HG02981 (cell line): ENCODE data around the gene ZNF23.
"Not testable (repeated sequence)": the region's sequence is repeated elsewhere in the genome, so short reads cannot be mapped to it uniquely, and the experiment has no call there.

ENCODE experiments used
- ATAC-seq: cut with Tn5 transposase; IDR thresholded peaks from one replicate; pipeline ENCODE4 v1.9.1; 2021; ENCODE audit warnings: mild to moderate bottlenecking, moderate library complexity; ENCODE audit not compliant: unreplicated experiment

The ZNF23 gene

DNA sequence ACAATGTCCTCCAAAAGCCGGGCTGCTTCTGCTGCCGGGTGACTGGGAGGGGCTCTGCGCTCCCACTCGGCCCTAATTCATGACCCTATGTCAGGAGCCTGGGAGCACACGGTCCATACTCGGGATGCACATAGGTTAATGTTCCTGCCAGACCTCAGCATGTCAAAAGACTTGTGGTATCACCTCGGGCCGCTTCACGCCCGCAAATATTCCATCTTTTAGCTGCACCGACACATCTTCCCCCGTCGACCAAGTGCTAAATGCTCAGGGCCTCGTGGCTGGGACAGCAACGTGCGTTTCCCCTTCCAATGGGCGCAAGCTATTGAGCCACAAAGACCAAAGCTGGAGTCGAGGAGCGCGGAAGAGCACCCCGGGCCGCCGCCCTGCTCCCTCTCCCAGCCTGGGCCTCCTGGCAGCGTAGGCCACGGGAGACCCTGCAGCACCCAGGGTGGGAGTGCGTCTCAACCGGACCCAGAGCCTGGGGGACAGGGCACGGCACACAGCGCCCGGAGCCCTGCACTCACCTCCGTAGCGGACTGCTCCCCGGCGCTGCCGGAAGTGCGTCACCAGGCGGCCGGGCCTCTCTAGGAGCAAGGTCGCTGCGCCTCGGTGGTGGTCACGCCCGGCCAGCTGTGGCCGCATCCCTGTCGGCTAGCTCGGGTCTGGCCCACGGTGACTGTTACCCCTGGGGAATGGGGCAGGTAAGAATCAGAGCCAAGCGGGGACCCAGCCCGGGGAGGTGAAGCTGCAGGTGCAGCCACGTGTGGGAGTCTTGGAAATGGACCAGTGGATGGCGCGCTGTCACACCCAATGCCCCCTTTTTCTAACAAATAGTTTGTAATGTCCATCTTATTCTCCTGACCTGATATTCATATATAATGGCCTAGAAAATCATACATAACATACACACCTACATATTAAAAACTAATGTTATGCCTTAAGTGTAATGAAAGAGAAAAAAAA, at the start of gene ZNF23:
TSS of gene ZNF23 (minus strand) at position 562 of the 963 bp plus-strand sequence. CDS start 5,451 bp downstream, outside the sequence.
- ATAC-seq, result peak; percentile 93

DNA sequence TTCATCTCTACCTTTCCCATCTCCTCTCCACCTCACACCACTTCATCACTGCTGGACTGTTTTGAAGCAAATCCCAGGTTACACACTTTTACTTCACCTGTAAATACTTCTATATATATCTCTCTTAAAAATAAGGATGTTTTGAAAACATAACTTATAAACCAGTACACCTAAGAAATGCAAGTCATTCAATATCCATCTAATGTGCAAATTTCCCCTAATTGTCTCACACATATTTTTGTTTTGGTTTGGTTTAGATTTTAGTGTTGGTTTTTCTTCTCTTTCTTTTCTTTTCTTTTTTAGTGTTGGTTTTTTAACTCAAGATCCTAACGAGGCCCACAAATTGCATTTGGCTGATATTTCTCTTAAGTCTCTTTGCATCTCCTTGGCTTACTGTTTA, 45.0 kb upstream of the ZNF23 start:
- ATAC-seq, result no peak

DNA sequence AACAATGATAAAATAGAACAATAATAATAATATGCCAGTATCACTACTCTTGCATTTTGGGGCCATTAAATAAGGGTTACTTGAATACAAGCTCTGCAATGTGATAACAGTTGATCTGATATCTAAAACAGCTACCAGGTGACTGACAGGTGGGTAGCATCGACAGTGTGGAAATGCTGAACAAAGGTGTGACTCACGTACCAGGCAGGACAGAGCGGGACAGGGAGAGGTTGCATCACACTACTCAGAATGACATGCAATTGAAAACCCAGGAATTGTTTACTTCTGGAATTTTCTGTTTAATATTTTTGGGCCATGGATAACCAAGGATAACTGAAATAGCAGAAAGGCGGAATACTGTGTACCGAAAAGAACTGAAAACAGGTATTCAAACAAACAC, 42.9 kb upstream of the ZNF23 start:
- no peak for ATAC-seq

DNA sequence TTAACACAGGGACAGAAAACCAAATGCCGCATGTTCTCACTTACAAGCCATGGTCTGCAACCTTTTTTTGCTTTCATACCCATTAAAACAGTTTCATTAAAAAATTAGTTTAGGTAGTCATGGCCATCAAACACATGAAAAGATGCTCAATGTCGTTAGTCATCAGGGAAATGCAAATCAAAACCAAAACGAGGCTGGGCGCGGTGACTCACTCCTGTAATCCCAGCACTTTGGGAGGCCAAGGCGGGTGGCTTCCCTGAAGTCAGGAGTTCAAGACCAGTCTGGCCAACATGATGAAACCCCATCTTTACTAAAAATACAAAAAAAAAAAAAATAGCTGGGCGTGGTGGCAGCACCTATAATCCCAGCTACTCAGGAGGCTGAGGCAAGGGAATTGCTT, 42.0 kb upstream of the ZNF23 start:
- not testable (repeated sequence) for ATAC-seq

DNA sequence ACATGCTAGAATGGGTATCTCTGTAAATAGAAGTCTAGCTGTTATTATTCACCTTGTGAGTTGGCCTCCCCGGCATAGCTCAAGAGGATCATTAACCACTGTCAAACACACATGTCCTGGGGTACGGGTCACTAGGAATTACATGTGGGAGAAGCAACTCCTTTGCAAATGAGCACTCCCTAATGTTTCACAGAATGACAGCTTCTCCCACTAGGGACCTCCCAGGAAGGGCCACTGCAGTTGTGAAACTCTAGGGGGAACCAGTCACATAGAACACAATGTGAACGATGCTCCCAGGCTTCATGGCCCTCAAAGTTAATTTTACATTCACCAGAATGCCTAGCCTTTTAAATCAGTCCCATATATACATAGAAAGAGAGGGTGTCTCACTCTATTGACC, 39.5 kb upstream of the ZNF23 start:
- ATAC-seq, result no peak

DNA sequence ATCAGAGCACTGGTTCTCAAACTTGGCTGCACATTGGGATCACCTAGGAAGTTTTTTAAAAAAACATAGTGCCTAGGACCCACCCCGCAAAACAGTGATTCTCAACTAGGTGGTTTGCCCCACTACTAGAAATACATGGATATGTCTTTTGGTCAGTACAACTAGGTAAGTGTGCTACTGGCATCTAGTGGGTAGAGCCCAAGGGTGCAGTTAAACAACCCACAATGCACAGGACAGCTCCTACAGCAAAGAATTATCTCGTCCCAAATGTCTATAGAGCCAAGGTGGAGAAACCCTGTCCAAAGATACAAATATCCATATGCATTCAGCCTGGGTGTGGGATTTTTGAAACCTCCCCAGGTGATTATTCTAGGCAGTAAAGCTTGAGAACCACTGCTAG, 38.9 kb upstream of the ZNF23 start:
- no peak for ATAC-seq

DNA sequence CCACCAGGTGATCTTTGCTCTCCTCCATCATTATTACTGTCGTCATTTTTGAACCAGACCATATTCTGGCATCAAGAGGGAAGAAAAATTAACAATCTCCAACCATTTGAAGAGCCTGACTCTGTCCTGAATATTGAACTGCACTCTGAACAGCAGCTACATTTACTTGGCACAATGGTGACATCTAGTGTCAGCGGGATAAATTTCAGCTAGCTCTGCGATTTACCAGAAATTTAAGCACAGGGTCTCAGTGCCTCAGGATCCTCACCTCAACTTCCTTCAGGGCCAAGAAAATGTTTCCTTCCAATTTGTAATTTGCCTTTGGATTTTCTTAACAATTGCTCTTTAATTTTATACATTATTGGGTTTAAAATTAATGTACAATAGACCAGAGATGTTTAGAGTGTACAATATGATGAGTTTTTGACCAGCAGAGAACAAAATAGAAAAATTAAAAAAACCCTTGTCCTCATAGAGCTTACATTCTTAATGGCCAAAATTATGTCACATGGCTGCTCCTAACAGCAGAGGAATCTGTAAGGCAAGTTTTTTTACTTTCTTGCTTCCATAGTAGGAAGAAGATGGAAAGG, 37.8 kb upstream of the ZNF23 start:
- peak; percentile 68 for ATAC-seq

DNA sequence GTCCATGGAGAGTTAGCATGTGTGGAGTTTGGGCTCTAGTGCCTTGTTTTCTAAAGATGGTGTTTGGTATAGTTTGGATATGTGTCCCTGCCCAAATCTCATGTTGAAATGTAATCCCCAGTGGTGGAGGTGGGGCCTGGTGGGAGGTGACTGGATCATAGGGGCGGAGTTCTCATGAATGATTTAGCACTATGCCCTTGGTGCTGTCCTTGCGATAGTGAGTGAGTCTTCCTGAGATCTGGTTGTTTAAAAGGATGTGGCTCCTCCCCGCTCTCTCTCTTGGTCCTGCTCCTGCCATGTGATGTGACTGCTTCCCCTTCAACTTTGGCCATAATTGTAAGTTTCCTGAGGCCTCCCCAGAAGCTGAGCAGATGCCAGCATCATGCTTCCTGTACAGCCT, 36.0 kb upstream of the ZNF23 start:
- no peak for ATAC-seq

DNA sequence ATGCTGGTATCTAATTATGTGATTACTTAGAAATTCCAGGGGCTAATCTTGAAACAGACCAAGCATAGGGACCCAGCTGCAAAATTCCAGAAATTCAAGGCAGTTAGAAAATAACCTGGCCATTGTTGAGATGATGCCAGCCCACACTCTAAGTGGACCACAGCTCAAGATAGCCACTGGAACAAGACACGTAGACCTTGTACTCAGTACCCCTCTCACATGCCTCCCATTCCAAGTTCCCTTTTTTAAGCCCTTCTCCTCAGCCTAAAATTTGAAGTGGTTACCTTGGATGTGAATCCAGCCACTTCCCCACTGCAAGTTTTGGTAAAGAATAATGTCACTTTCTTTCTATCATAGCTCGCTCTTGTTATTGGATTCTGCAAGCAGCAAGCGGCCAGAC, 31.2 kb upstream of the ZNF23 start:
- ATAC-seq, result no peak

DNA sequence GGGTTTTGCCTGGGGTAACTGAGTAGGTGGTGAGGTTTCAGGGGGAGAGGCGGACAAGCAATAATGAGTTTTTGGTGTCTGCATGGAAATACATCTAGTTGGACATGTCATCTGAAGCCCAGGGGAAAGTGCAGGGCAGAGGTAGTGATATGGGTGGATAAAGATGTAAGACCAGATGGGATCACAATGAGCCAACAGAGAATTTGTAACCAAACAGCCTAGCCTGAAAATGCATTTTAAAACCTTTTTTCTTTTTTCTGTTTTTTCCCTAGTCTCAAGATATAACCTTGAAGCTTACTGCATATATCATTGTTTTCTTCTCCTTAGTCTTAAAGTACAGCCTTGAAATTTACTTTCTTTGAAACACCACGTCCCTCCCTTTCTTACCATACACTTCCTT, 30.7 kb upstream of the ZNF23 start:
- no peak for ATAC-seq

DNA sequence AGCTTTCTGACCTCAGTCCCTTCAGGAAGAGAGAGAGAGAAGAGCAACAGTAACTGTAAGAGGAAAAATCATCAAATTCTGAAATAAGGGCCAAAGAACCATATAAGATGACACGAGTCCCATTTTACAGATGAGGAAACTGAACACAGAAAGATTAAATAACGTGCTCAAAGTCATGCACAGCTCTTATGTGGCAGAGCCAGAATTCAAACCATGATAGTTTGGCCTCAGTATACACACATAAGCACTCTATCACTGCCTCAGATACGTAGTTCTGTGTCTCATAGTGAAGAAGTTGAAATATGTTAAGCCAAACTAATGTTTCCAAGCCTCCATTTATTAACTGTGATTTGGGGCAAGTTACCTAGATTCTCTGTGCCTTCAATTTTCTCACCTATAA, 29.0 kb upstream of the ZNF23 start:
- no peak for ATAC-seq

DNA sequence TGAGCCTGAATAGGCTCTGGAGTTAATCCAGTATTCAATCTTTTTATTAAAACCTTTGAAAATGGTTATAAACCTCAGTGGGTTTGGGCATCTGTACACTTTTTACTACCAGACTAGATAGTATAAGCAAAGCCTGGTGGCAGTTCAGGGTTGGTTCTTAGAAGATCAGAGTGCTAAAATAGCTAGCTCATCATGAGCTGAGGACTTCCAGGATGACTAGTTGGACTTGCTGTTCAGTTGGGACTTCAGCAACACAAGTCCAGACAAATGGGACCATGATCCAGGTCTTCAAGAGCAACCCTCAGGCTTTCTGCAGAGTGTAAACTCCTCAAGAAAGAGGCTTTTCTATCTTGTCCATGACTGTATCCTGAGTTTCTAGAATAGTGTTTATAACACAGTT, 28.3 kb upstream of the ZNF23 start:
- no peak for ATAC-seq

DNA sequence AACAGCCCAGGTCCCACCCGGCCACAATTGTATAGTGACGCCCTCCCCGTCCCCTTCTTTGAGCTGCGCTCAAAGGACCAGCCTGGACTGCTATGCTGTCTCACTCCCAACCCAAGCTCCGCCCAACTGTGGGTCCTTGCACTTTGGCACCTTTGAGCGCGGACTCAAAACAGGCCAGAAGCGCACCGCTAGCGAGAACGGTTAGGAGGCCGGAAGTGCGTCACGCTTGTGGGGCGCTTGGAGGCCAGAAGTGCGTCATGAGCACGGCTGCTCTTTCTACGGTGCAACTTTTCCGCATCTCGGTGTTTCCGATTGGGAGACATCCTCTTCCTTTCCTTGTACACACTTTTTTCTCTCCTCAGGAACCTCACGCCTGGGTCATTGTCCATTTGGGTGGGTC, 27.1 kb upstream of the ZNF23 start, which contains the start of gene ZNF19:
TSS of gene ZNF19 (minus strand) at position 203 of the 400 bp plus-strand sequence. CDS start 7,210 bp downstream, outside the sequence.
- ATAC-seq, result no peak

DNA sequence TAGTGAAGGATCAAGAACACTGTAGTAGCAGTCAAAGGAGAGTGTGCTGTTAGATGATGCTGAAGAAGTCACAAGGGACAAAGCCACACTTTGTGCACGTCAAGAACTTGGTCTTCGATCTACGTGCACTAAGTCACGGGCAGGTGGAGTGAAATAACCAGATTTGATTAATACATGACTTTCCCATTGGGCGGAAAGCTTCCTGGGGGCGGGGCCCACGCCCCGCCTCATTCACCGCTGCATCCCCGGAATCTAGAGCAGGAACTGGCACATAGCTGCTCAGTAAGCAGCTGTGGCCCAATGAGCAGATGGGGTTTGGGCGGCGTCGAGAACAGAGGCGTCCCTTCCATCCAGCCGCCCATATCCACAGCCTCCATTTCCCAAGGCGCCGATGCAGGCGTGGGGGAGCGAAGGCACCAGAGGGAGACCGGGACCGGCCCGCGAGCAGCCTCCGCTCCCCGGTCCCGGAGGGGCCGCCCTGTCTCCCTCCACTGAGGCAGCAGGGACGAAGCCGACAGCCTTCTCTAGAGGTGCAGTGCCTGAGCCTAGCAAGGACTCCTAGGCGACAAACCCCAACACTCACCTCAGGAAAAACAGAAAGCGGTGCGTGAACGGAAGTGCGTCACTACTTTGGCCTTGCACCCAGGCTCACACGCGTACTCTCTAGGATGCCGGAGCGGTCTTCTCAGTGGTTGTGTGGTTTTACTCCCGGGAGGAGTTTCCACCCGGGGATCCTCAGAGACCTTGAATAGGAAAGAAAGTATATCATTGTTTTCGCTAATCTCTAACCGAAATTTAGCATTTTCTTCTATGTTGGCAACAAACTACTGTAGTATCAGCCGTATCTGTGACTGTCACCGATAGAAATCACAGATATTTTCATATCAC, 22.2 kb upstream of the ZNF23 start:
- peak; percentile 90 for ATAC-seq

DNA sequence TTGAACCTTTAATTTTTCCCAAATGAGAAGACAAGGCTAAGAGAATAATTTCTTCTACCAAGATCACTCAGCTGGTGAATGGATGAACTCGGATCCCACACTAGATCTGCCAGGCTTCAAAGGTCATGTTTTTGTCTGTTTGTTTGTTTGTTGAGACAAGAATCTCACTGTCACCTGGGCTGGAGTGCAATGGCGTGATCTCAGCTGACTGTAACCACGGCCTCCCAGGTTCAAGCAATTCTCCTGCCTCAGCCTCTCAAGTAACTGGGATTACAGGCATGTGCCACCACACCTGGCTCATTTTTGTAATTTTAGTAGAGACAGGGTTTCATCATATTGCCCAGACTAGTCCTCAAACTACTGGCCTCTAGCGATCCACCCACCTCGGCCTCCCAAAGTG, 20.5 kb upstream of the ZNF23 start:
- ATAC-seq, result no peak

DNA sequence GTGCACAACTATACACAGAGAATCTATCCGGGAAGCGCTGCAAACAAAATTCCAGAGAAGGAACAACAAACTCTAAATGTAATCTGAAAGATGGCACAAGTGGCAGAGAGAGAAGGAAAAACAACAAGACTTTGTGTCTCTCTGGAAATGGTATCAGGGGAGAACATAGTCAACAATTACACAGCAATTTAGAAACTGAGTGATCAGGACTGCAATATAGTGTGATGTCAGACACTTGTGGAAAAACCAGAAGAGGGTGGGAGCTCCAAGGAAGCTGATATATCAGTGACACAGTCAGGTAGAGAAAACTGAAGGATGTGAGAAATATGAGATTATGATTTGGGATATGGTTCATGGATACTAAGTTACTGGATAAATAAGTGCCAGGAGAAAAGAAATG, 18.9 kb upstream of the ZNF23 start:
- no peak for ATAC-seq

DNA sequence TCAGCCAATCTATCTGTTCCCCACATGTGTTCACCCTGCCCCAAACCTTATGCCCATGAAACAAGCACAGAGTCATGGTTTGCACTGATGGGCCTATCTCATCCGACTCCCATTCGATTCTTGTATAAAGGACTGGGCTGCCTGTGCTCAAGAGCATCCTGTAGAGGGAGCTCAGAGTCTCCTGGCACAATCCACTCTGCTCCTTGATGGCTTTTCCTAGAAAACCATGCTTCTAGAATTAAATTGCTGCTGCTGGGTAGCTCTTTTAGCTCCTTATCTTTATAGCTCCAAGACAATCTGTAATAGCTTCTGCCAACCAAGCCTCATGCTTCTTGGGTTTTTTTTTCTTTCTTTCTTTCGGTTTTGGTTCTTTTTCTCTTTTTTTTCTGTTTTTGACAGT, 17.4 kb upstream of the ZNF23 start:
- ATAC-seq, result no peak

DNA sequence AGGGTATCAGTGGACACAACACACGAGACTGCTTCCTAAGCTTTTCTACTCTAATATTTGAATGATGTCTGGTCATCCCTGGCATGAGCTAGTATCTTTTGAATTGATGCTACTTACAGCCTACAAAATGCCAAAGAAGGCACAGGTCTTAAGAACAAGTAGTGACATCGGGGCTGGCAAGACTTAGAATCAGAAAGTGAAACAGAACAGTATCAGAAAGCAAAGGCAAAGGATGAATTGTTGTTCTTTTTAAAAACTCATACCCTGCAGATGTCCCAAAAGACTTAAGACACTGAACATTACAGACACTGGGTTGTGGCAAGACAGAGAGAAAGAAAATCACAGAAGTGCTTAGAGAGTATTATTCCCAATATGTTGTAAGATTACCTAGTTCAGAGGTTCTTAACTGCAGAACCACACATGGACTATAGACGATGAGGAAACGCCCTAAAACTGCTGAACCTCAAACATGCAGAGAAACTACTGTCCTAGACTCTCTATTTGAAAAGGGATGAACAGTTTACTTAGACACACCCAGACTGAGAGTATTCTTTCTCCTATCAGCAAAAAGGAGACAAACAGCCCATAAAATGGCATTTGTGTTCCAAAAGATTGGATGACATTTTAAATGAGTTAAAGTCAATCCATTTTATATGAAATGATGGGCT, 14.5 kb upstream of the ZNF23 start:
- no peak for ATAC-seq

DNA sequence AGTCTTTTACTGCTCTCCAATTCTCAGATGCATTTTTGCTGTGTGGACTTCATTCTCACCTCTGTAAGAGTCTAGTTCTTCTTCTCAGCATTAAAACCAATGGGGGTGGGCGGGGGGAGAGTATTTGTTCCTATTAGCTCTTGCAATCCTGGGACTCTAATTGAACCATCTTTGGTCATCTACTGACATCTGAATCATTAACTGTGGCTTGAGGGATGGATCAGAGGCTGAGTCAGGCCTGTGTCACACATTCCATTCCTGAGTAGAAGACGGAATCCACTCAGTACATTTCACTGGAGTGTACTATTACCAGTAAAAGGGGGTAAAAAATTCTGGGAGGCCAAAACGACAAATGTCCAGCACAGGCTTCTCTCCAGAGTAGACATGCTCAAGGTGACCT, 12.8 kb upstream of the ZNF23 start:
- no peak for ATAC-seq

DNA sequence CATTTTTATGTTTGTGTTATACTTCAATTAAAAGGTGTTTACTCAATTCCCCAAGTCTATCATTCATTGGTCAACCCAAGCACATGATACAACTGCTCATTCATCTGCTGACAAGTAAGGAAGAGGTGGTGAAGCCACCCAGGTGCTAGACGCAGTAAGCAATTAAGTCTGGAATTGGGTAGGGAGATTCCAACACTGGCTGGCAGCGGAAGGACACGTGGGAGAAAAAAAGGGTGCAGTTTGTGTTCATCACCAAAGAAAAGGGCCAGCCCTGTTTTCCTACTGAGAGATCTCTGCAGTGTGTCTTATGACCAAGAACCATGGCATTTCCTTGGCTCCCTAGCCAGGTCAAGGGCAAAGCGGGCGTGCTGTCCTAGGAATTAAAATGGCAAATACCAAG, 11.8 kb upstream of the ZNF23 start:
- ATAC-seq, result no peak

DNA sequence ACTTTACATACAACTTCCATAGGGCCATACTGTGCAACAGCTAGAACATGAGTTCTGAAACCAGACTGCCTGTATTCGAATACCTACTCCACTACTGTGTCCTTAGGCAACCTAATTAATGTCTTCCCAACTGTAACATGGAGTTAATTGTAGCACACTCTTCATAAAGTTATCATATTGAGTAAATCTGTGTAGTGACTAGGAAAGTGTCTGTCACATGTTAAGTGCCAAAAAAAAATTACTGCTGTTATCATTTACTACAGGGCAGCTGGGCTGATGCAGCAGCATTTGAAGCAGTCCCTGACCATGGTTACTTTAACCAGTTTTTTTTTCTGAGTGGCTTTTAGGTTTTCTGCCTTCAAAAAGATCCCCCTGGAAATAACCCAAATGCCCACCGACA, 10.9 kb upstream of the ZNF23 start:
- ATAC-seq, result no peak
